Measurements from ENCODE around the gene TMEM176B.
"Not testable (repeated sequence)": the region's sequence is repeated elsewhere in the genome, so short reads cannot be mapped to it uniquely, and the experiment has no call there.

- TF ChIP-seq POLR2A, CTCF (IDR thresholded peaks at IDR 0.05): not testable (repeated sequence)
These were observed 26.0 kb downstream of the TMEM176B start for GRCh38 chr7:150774131-150774530.
